Transverse colon (tissue), 4 donors: ENCODE results near the gene ADGRG3. TPM values are rescaled to one million over a fixed set of nuclear protein-coding genes. Genes with fewer than 3 reads are reported as not detected.
A peak's percentile ranks its signal among the peaks of the same experiment; 100 is the strongest.

ENCODE experiments used
- DNase-seq: peaks from one replicate; pipeline ENCODE4 v3.0.0-alpha.2; 2019
- H3K27ac ChIP-seq, 4 donors: fragments of 200-600 bp; sonication (generic); 2 replicates each; pipeline ENCODE4 v1.5.1; 2016 to 2018; ENCODE audit warnings: inconsistent platforms in 4 of 4
- H3K27me3 ChIP-seq: fragments of 200-600 bp; sonication (generic); 2 replicates; pipeline ENCODE4 v1.5.1; 2017; ENCODE audit warnings: inconsistent platforms
- H3K36me3 ChIP-seq, 4 donors: fragments of 200-600 bp; sonication (generic); 2 replicates each; pipeline ENCODE4 v1.5.1; 2017 to 2019; ENCODE audit warnings: inconsistent platforms in 4 of 4
- H3K4me1 ChIP-seq, 4 donors: fragments of 200-600 bp; sonication (generic); 2 replicates each; pipeline ENCODE4 v1.5.1; 2017 to 2020; ENCODE audit warnings: inconsistent platforms in 4 of 4
- H3K4me3 ChIP-seq, 4 donors: fragments of 200-600 bp; sonication (generic); 1 replicate in 1 of 4; 2 replicates in 3 of 4; pipeline versions ENCODE4 v1.5.1 to v1.6.1; 2017 to 2019; ENCODE audit warnings: inconsistent platforms in 4 of 4
- H3K9me3 ChIP-seq, 2 donors: fragments of 200-600 bp; sonication (generic); 2 replicates each; pipeline ENCODE4 v1.5.1; 2017 to 2019; ENCODE audit warnings: inconsistent platforms in 2 of 2
- CTCF ChIP-seq, 5 experiments: fragments of 200-600 bp in 3 of 5; fragments of 450-650 bp in 2 of 5; sonication (generic) in 3 of 5; IDR thresholded peaks; 1 replicate in 2 of 5; 2 replicates in 3 of 5; pipeline ENCODE4 v1.5.1; 2016 to 2017; ENCODE audit warnings: antibody characterized with exemption in 5 of 5, inconsistent platforms in 3 of 5, mild to moderate bottlenecking in 2 of 5, moderate library complexity in 1 of 5
- EP300 ChIP-seq: sonication (generic); formaldehyde crosslinking; IDR thresholded peaks from one replicate; pipeline ENCODE4 v1.6.1; 2017; ENCODE audit warnings: antibody characterized with exemption, low read depth
- POLR2A ChIP-seq: fragments of 450-650 bp; IDR thresholded peaks from one replicate; pipeline ENCODE4 v1.6.1; 2016; ENCODE audit warnings: antibody characterized with exemption, mild to moderate bottlenecking, moderate library complexity
- POLR2AphosphoS5 ChIP-seq, 3 donors: sonication (generic); formaldehyde crosslinking; IDR thresholded peaks; one replicate each; pipeline ENCODE4 v1.6.1; 2016; ENCODE audit warnings: antibody characterized with exemption in 3 of 3
- WGBS, 2 donors: methylation state at CpG; one replicate each; pipeline ENCODE4 v1.1.5; 2018; ENCODE audit warnings: low coverage in 1 of 2; 5-methylcytosine and 5-hydroxymethylcytosine counted together
- in situ Hi-C, 4 donors: fragments of 200-750 bp; cut with MboI; loops; one replicate each; pipeline versions ENCODE4 v1.15.0 to v1.15.1; 2017; ENCODE audit warnings: low sequenced_read_pairs in 3 of 4, low pct_ligation_motif_present in 1 of 4, low pct_unique_long_range_greater_than_20kb in 1 of 4
- intact Hi-C: fragments of 100-400 bp; cut with DNase I; formaldehyde crosslinking; loops from one replicate; pipeline ENCODE4 v1.15.1; 2023; ENCODE audit warnings: low total_unique reads
- total RNA-seq, 4 donors: library from RNA; depleted of rRNA; stranded (reverse); fragments of >200 nt; gene quantifications; one replicate each; pipeline ENCODE4 v1.1.0, GENCODE V29; 2016

Gene ADGRG3
- total RNA-seq, 4 donors from 2014 or later, result 1.5 to 2.7 (median 2.2) TPM; not detected in 1

- intact Hi-C loops (no loop called here), in situ Hi-C loops (loop anchor here in 2 of 4 donors (5.0 to 10.0 kb wide), 2 partner anchors 41 to 49 kb away; no protein-coding TSS in a partner anchor)
- Histone ChIP-seq H3K9me3 (no peaks in the 10 kb centered on the region), H3K4me3 (no peak overlapping the region), H3K27me3 (no peaks in the 10 kb centered on the region), H3K27ac (peak overlapping the region in 1 of 4 donors; percentile 60), H3K4me1 (peaks cover under 1 to 12% (median 7%) of the 10 kb centered on the region in 4 donors), H3K36me3 (no peaks in the 10 kb centered on the region)
- WGBS, 2 donors, result 33% methylated on average over 7 of the region's 7 CpGs; no CpG with 5 or more reads in 1 of the 2 donors
- TF ChIP-seq POLR2A, result no peak
- no peak for TF ChIP-seq CTCF (IDR thresholded peaks at IDR 0.05)
- TF ChIP-seq EP300, result no peak
- no peak for TF ChIP-seq POLR2AphosphoS5 (IDR thresholded peaks at IDR 0.05)
- no peak for DNase-seq
Observed at GRCh38 chr16:57643147-57643874, 24.8 kb upstream of the ADGRG3 start.

- in situ Hi-C loops (loop anchor here in 2 of 4 donors (5.0 to 10.0 kb wide), 2 partner anchors 42 to 49 kb away; no protein-coding TSS in a partner anchor), intact Hi-C loops (no loop called here)
- H3K4me3 ChIP-seq, result no peak overlapping the region
- no peaks in the 10 kb centered on the region for H3K36me3 ChIP-seq
- TF ChIP-seq POLR2AphosphoS5 (IDR thresholded peaks at IDR 0.05) (no peak), POLR2A (no peak), EP300 (no peak), CTCF (IDR thresholded peaks at IDR 0.05) (no peak)
- H3K9me3 ChIP-seq, result no peaks in the 10 kb centered on the region
- WGBS, 2 donors, result 30% methylated on average over 9 of the region's 9 CpGs; no CpG with 5 or more reads in 1 of the 2 donors
- H3K27me3 ChIP-seq, result no peaks in the 10 kb centered on the region
- DNase-seq, result no peak
- peak overlapping the region in 1 of 4 donors; percentile 60 for H3K27ac ChIP-seq
- H3K4me1 ChIP-seq, result peaks cover 0 to 12% (median 7%) of the 10 kb centered on the region in 4 donors
Observed at GRCh38 chr16:57643910-57644309, 24.2 kb upstream of the ADGRG3 start.

- intact Hi-C loops (loop anchor here (5.0 kb wide), 1 partner anchor 52 kb away; no protein-coding TSS in a partner anchor), in situ Hi-C loops (loop anchor here in 2 of 4 donors (5.0 to 10.0 kb wide), 2 partner anchors 42 to 50 kb away; no protein-coding TSS in a partner anchor)
- no peak overlapping the region for H3K4me3 ChIP-seq
Observed at GRCh38 chr16:57644383-57645014, 23.6 kb upstream of the ADGRG3 start.

More at GRCh38 chr16:57644383-57645014, 23.6 kb upstream of the ADGRG3 start:
- Histone ChIP-seq H3K27me3 (no peaks in the 10 kb centered on the region), H3K9me3 (no peaks in the 10 kb centered on the region), H3K27ac (peak overlapping the region in 1 of 4 donors; percentile 60), H3K4me1 (peaks cover 0 to 12% (median 7%) of the 10 kb centered on the region in 4 donors), H3K36me3 (no peaks in the 10 kb centered on the region)
- 89% methylated on average over 11 of the region's 11 CpGs; no CpG with 5 or more reads in 1 of the 2 donors for WGBS, 2 donors
- TF ChIP-seq POLR2A (no peak), EP300 (no peak), CTCF (IDR thresholded peaks at IDR 0.05) (no peak), POLR2AphosphoS5 (IDR thresholded peaks at IDR 0.05) (no peak)
- DNase-seq, result no peak
